CD4-positive, alpha-beta T cell treated with Interleukin-1 beta for 1 hour (primary cell): ENCODE measurements around the gene DPP6.

Source experiments
- DNase-seq, 2 donors: peaks; one replicate each; pipeline ENCODE4 v3.0.0-alpha.2; 2020 to 2022

DPP6 gene

DNA sequence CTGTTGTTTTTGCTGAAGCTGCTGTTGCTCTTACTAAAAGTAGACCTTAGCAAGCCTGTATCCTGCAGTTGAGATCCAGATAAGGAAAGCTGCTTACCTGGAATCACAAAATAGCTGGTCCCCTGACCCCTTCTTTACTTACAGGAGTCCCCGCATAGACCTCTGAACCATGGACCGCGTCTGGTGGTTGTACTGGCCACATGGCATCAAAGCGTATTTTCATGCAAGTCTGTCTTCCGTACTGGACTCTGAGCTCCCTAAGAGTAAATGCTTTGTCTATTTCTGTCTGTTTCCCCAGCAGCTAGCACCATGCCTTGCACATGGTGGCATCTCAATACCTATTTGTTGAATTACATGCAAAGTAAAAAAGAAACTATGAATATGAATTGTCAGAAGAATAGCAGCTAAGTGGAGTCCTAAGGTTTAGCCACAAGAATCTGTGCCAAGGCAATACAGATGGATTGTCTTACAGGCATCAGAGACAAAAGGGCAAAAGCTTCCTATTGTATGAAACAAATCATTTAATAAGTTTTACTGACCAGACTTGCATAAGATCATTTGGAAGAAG, 791.6 kb downstream of the DPP6 start:
- DNase-seq: no peak

DNA sequence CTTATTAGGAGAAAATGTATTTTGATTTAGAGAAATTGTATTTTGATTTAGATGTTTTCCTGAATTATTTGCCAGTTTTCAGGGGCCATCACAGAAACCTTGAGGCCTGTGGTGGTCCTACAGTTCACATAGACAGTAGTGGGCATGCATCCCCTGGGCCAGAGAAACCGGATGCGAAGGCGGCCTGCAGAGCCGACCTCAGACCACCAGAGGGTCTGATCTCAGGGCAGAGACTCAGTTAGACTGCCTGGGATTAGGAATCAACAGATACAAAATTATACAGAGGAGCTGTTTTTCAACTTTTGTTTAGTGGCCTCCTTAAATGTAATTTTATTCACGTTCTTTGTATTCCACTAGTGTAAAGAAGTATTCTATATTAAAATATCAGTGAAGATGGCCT, 792.3 kb downstream of the DPP6 start:
- no peak for DNase-seq

DNA sequence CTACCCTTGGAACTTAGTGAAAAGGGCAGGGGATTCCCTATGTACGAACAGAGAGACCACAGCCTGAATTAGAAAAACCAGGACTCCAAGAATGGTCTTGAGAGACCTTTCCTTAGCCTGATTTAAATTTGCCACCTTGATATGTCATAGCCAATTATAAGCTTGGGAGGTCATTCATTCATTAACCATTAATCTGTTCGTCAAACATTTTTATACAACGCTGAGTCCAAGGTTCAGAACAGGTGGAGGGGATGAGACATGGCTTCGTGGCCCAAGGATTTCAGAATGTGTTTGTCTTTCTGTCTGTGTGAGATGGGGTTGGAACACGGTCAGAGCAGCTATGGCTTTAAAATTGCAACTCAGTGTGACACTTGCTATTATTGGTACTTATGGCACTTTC, 792.8 kb downstream of the DPP6 start:
- DNase-seq: no peak

DNA sequence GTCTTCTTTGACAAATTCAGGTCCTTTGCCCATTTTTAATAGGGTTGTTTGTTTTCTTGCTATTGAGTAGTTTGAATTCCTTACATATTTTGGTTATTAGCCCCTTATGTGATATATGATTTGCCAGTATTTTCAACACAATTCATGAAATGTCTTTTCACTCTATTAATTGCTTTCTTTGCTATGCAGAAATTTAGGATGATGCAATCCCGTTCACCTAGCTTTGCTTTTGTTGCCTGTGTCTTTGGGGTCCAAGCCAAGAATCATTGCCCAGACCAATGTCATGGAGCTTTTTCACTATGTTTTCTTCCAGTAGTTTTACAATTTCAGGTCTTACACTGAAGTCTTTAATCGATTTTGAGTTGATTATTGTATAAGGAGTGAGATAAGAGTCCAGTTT, 796.3 kb downstream of the DPP6 start:
- no peak for DNase-seq

DNA sequence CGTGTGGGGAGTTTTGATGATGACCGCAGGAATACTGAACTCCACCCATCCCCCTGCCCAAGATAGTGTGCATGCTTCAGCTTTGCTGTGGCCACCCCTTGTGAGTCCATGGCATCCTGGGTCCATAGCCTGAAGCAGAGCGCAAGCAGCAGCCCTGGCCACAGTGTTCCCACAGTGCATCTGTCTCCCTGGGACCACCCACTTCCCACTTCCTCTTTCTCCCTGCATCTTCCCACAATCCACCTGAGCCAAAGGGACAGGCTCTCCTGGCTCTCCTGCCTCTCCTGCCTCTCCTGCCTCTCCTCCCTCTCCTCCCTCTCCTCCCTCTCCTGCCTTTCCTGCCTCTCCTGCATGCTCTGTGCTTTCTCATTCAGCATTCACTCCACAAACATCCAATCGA, 800.0 kb downstream of the DPP6 start:
- DNase-seq: no peak

DNA sequence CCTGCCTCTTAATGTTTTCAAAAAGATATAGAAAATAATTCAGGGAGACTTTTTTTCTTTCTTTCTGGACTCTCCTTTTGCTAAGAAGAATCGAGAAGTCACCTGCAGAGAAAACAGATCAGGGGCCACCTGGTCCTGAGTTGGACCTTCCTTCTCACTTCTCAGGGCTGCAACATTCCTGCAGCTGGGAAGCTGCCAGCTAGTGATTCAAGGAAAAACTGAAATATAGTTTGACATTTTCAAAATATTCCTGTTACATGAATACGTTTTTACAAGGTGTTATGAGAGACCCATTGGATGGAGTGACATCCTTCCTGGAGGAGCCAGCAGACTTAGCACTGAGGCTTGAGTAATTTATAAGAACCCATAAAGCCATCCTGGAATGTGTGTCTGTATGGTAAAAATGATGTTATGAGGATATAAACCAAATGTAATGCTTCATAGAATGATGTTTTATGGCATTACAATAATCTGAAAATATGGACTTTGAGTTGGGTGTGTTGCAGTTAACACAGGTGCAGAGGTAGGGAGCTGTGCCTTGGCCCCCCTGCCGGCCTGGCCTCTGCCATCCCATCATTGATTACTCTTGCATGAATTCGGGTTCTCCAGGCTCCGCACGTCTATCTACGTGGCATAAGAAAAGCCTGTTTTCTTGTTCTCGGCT, 801.0 kb downstream of the DPP6 start:
- no peak for DNase-seq

DNA sequence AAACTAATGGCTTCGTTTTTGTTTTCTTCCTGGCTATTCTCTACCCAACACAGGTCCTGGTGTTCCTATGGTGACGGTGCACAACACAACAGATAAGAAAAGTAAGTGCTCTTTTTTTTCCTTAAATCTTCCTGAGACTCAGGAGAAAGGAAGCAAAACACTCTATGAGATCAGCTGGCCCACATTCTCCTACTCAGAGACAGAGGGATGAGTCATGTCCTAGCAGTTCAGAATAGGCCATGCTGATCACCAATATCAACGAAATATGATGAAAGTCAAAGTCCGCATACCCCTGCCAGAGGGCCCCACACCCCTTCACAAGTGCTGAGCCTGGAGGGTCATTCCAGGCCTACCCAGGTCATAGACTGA, 801.5 kb downstream of the DPP6 start:
- no peak for DNase-seq

DNA sequence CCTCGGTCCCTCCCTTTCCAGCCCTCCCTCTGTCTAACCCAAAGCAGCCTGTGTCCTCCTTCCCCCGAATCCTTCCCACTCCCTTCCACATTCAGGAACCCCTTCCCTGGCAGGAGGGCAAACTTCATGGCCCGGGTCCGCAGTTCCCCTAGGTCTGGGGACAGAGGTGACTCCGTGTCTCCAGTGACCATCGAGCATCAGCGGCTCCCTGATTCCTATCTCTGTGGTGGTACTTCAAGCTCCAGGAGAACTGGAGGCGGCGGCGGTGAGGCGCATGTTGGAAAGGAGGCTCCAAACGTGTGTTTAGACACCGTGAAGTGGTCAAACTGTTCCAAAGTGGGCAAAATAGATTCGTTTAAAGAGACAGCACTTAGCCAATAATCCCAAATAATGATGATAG, 802.6 kb downstream of the DPP6 start:
- no peak for DNase-seq

DNA sequence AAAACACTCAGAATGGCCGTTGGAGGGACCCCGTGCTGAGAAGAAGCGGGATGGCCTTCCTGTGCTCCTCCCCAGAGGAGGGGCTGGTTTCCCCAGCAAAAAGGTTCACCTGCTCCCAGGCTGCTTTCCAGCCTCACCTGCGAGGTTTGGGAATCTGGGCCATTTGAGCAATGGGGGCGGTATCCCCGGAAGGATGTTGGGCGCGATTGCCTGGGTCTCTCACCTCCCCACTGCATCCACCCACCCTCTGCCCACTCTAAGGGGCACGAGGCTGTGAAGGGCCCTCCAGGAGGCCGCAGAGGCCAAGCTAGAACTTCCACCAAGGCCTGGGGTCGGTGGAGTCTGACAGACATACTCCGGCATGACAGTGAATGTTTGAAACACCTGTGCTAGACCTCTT, 803.2 kb downstream of the DPP6 start:
- DNase-seq: no peak

DNA sequence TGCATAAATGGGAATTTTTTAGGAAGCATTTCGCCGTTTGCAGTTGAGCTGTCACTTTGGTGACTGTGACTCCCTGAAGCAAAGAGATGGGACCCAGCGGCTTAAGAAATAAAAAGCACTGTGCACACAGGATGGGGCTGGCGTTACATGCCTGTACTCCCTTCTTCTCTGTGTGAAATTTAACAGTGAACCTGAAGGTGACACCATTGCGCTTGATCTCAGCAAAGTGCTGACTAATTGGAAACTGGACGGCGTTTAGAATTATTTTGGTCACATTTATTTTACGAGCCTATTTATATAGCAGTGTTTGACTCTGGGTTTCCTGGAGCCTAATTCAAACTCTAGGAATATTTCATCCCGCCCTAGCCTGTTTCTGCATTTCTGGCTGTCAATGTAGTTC, 804.5 kb downstream of the DPP6 start:
- DNase-seq: no peak

DNA sequence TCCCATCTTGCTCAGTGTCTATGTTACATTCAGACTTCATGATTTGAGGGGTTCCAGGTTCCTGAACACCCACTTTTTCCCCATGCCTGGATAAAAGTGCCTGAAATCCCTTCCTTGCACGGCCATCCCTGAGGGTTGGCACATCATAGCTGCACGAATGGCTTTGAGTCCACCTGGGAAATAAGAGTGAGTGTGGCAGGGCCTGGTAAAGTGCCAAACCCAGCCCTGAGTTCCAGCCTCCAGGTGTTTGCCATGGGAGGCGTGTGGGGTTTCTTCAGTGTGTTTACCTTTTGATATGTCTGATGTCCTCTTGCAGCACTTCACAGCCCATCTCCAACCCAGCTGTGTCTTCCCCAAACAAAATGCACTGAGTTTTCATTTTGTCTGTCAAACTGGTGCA, 805.0 kb downstream of the DPP6 start:
- no peak for DNase-seq

DNA sequence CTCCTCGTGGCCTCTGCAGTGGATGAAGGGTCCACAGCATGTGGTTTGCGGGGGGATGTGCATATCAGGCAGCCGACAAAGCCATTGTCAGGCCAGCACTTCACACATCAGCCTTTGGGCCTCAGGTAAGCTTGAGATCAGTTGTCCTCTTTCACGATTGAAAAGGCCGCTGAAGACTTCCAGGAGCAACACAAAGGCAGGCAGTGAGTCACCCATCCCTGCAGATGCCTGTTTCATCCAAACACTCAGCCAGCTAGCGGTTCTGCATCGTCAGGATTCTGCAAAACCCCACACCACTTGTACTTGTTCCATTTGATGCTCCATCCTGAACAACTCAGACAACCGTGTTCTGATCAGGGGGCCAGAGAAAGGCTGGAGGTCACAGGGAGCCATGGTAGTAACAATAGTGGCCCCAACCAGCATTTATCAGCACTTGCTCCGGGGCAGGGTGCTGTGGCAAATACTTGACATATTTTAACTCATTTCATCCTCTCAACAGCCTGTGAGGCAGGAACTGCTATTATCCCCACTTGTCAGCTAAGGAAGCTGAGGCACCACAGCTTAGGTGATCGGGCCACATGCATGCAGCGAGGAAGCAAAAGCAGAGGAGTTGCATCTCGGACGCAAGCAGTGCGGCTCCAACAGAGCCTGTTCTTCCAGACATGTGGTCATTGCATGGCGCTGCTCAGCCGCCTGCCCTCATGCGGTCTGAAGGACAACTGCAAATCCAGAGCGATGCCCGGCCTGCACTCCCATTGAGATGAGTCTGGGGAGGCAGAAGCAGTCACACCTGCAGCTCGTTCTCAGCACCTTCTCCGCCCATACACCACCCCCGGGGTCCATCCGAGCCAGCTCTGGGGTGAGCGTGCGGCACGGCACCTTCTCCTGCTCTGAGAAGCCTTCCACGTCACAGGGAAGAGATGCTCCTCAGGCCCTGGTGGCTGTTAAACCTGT, 805.8 kb downstream of the DPP6 start:
- DNase-seq: no peak

DNA sequence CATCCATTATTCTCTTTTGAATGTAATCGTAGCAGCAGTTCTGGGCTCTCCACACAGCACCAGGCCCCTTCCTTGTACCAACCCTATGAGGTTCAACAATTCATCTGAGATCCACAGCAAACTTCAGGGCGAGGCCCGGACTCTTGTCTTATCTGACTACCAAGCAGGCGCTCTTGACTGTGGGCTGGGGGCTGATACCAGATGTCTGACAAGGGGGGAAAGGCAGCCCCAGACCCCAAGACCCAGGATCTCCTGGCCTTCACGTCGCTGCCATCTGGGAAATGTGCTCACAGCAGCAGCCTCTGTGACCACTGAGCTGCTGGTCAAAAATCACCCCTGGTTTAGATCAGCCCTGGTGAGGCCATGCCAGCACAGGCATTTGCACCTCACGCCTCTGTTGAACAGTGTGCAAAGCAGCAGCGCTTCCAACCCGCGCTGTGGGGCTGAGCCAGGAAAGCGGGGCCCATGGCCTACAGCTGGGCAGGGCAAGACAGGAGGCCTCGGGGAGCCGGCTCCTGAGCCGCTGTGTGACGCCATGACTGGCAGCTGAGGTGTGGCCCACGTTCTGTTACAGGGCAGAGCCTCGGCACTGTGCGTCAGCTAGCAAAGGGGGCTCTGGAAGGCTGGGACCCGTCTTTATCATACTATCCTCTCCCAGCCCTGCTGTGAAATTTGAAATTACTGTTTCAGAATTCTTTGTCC, 806.8 kb downstream of the DPP6 start:
- DNase-seq: no peak

DNA sequence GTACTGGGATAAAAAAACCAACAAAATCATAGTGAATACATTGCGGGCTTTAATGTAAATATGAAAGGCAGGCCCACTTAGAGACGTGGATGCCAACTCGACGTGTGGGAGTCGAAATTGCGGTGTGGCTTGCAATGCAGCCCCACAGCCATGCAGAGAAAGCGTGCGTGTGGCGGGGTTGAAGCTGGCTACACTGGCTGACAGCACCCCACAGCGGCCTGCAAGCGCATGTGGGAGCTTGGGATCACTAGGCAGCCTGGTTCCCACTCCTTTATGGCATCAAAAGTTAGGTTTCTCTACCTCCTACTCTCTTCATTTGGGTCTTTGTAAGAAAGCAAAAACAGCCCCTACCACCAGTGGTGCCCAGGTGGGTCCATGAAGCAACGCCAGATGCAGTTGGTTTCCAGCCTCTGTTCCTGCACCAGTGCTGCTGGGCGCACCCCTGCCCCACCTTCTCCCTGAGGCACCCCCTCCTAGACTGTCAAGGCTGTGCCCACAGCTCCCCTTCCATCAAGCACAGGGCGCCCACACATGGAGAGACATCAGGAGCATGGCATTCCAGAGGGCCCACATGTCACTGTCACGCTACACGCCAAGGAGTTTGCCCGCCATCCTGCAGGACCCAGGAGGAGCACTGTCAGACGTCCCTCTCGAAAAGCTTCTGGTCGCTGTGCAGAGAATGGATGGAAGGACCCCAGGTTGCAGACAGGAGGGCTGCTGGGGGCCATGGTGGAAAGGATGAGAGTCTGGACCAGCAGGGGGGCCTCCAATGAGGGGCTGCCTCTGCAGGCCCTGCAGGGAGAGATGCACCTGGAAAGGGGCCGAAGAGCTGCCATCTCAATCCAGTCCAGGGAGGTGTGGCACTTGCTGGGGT, 807.8 kb downstream of the DPP6 start:
- DNase-seq: no peak

DNA sequence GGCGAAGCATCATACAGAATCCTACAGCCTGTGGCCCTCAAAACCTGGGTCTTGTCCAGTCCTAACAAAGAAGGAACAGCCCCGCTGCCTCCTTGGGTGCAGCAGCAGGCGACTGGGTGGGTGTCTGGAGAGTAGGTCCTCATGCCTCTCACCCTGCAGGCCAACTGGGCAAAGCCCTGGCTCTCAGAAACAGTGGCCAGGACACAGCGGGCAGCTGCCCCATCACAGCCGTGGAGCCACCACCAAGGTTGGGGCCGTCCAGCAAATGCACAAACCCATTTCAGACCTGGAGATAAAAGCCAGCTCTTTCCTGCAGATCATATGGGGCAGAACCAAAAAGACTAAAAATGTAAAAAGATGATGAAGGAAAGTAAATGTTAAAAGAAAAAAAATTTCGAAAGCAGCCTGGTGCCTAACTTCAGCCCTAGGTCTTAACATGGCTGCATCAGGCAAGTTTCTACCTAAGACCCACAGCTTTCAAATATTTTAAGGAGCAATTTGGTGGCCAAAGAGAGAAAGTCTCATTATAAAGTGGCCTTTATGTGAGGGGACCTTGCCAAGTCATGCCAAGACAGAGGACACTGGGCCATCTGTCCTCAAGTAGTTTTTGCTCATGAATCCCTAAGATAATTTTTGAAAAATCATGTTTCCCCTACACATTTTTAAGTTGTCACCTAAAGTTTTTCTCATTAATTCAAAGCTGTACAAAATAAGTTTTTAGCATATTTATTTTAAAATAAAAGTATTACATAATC, 808.6 kb downstream of the DPP6 start:
- DNase-seq: no peak

DNA sequence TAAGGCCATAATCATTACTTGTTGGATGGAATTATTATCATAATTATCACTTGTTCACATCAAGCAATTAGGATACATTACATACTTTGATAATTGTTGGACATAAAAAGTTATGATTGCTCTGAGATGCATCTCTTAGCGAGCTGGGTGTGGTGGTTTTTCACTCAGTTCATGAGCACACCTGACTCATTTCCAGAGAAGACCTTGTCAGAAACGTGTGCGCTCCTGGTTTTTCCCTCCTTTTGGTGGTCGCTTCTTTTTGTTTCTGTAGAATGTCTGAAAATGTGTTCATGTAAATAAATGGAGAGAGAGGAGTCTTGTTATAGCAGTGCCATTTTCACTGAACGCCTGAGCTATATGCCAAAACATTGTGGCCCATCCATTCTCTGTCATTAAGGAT, 809.4 kb downstream of the DPP6 start:
- DNase-seq: no peak

DNA sequence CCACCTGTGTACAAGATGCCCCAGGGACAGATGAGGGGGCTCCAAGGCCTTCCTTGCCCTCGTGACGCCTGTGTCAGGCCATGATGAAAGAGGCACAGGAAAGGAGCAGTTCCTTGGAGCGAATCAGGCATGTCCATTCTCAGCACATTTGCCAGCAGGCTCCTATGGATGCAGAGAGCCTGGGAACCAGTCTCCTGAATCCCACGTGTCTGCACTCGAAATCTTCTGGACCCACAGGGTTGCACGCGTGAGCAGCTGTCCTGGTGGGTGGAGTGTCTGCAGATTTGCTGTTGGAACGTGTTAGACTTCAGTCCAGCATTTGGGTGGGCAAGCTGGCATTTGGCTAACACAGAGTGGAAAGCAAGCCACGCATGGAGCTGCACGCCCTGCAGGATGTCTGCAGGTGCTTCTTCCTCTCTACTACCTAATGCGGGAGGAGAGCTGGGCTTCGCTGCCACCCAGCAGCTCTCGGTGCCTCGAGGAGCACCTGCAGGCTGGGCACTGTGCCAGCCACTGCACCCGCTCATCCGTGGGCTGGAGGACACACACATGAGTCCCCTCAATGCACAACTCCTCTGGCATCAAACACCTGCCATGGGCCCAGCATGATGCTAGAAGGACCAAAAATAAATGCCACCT, 810.1 kb downstream of the DPP6 start:
- DNase-seq: no peak

DNA sequence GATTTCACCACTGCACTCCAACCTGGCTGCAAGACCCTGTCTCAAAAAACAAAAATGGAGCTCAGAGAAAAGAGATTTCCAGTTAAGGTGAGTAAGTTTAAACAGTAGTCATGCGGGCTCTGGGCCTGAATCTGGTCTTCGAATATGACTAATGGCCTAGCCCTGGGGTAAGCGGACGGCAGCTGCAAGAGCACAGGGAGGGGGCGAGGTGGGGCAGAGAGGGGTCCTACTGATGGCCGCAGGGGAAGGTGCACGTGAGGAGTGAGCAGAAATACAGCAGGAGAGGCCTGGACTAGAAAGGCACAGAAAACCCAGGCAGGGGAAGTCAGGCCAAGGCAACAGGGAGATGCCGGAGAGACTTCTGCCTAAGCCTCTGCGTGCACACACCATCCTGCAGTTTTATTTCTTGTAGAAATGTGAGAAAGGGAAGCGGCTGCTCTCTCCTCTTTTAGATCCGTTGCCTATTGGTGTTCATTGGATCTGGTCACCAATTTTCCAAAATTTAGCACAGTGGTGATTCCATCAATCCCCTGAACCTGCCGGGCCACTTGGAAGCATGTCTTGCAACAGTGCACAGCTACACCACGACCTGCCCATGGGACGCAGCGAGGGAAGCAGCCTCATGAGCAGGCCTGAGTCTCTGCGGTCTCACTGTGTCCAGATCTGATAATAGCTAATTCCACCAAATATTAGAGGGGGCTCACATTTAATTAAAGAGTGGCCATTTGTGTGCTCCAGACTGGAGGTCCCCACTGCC, 811.7 kb downstream of the DPP6 start:
- DNase-seq: no peak

DNA sequence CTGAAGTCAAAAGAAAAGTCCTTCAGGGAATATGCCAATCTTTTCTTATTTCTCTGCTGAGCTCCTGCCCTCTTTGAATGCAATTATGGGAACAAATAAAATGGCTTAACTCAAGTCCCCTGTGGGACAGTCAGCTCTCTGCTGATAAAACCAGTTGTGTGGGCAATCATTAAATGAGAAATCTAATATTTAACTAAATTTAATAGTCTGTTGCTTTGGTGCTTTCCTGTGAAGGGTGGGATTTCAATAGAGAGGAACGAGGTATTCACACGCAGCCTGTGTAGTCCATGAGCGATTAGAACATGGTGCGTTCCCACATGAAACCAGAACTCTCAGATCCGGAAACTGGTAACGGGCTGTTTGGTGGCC, 812.3 kb downstream of the DPP6 start:
- no peak for DNase-seq

DNA sequence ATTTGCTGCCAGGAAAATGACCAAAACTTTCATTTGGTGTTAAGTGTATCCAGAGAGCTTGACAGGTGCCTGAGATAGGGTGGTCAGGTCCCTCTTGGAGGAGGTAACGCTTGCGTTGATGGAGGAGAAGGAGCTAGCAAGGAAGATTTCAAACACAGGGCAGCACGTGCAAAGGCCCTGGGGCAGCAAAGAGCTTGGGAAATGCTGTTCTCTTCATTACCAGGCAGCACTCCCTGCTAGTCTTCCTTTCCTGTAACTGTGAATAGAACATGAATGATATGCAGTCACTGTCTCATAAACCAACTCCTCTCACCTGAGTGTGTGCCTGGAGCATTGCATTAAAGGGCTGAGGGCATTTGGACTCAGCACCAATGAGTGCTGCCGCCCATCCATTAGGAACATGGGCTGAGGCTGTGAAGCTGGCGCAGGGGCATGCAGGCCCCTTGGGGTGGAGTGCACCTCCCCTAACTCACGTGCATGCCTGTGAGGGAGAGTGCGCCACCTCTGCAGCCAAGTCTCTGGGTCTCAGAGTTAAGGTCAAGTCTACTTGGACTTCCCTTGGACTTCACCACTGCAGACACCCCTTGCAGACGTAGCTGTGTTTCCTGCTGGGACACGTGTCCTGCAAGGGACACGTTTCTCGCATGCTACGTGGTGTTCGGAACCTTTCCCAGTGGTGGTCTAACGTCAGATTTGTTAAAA, 813.9 kb downstream of the DPP6 start:
- no peak for DNase-seq
